ENCODE data around the gene NKAIN2.

Gene NKAIN2

DNA sequence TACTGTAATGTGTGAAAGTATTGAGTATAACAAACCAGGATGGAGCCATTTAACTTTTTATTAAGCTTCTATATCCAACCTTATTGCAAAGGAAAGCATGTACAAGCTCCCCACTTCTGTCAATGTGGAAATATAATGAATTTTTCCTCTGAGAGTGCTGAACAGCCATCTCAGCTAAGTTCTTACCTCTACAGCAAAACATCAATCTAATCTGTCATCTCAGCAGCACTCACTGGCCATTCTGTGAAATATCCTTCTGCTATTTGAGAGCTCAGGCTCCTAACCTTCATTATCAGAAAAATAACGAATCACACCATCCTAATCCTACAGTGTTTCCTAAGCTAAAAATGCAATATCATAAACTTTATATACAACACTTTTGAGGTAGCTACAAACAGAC, 964.6 kb downstream of the NKAIN2 start:
- no peak for DNase-seq (ENCODE audit: low read depth in 2 of 2)

DNA sequence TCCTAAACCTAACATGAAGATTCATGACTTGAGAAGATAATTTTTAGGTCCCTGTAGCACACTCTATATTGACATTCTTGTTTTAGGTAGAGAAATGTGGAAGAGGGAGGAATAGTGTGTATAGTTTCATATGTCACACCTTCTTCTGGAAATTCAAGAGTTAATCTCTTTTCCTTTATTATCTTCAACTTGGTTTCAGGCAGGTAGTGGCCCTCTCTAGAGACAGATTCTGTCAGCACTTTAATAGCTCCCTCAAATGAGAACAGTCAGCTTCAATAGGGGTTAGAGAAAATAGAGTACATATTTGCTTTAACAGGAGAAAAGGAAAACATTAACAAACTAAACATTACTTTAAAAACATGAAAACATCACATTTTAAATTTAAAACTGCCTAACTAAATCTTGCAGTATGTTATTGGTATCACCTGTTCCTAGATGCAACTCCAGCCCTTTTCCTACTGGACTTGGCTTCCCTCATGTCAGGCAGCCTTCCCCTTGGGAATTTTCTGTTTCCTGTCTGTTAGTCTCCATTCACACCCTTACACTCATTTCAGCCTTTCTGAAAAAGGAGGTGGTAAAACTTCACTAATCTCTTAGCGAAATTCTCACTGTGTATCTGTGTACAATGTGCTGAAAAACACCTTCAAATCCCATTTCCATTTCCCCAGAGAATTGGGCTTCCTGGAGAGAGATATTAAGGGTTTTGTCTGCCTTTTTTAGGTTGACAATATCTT, 966.3 kb downstream of the NKAIN2 start:
- no peak for DNase-seq (ENCODE audit: low read depth in 2 of 2)

DNA sequence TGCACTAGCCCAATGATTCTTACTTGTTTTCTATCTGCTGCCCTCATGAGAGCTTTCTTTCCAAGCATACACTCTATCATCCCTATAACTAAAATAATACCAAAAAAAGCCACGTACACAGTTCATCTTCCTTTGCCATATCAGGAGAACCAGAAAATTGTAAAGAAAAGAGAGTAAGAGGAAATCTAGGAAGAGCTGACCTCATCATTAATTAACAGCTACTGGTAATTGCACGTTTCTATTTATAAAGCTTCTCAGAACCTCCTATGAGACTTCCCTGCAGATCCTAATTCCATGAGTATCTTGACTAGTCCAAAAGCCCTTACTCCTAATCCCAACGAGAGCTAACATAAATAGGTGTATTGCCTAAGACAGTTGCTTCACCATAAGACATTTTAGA, 967.1 kb downstream of the NKAIN2 start:
- DNase-seq (ENCODE audit: low read depth in 2 of 2), result no peak

DNA sequence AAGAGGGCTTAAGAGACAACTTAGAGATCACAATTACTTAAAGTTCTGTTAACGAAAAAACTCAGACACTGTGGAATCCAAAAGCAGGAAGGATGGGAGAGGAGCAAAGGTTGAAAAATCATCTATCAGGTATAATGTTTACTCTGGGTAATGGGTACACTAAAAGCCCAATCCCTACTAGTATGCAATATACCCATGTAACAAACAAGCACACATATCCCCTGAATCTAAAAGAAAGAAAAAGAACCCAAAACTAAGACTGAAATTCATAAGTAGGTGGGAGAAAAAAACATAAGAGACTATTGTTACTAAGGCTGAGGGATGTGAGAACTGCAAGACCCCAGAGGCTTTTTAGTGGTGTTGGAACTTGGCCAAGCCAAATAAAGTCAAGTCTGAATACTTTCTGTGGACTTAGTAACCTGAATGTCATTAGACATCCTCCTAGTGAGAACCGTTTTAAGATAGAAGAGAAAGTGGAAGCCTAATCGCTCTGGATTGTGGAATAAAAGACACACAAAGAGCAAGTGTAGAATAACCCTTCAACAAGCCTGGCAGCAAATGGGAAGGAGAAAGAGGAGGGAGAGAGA, 969.2 kb downstream of the NKAIN2 start:
- no peak for DNase-seq (ENCODE audit: low read depth in 2 of 2)

DNA sequence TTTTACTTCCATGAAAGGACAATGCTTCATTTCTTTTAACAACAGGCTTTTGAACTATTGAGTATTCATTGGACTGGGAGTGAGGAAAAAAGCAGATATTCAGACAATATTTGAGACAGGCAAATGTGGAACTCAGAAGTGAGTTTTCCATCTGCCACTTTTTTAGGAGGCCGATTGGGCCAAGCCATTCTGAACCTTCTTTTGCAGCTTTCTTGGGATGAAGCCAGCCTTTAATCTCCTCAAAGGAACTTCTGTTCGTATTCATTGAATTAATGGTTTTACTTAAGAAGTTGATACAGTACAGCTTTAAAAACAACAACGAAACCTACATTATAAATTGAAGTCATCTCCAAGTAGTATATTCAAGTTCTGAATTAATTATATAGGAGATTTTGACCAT, 971.5 kb downstream of the NKAIN2 start:
- no peak for DNase-seq (ENCODE audit: low read depth in 2 of 2)

DNA sequence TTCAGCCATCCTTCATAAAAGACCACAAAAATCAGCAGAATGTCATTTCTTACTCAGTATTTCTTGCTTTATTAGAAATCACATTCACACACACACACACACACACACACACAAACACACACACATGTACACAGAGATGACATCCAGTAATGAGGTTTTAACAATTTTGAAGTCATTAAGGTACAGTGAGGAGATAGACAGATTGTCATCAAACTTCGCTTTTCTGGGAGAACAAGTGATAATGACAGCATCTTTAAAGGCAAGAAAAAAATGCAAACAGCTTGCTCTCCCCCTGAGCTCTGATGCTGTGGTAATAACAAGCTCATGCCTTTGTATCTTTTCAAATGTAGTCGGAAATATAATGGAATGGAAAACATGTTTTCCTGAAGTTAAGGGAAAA, 974.2 kb downstream of the NKAIN2 start:
- DNase-seq (ENCODE audit: low read depth in 2 of 2), result no peak

DNA sequence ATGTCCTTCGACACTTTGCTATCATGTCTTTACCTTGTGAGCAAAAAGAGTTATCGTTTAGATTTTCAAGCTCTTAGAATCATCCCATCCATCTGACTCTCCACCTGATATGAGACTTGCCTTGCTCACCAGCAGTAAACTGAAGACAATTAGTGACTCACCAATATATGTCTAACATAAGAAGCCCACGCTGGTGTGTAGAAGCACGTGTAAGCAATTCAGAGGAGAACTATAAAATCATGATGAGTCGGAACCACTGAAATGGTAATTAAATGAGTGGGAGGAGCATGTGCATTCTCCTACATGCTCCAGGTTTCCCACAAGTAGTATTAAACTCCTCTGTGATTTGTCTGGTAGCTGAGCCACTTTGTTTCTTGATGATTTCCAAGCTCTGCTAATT, 977.0 kb downstream of the NKAIN2 start:
- DNase-seq (ENCODE audit: low read depth in 2 of 2), result no peak

DNA sequence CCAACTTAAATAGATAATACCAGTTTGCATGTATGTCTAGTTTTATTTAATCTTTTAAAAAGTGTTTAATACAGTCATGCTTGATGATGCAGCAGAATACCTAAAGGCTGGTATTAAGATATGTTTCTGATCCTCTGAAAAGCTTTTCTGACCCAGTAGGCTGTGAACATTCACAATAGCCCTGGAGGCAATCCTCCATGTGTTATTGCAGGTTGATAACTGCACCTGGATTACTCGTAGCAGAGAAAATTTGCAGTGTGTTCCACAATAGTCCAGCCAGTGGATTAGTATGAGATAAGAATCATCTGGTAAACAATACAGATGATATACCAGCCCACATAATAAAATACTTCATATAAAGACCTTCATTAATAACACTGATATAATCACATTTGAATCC, 979.7 kb downstream of the NKAIN2 start:
- DNase-seq (ENCODE audit: low read depth in 2 of 2), result no peak

DNA sequence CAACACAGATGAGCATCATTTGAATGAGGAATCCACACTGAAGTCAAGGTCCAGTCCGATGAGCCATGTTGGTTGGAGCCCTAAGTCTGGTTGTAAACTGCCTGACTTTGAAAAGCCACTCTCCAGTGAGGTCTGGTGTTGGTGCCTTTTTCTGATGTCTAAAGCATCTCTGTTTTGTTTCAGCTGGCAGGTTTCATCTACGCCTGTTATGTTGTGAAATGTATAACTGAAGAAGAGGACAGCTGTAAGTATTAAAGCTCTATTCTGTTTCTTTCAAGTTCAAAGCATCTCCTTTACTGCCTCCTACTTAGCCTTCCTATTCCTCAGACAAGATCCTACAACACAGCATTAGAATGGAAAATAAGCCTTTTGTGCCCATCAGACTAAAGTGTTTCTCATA, 987.5 kb downstream of the NKAIN2 start:
- DNase-seq (ENCODE audit: low read depth in 2 of 2), result no peak

DNA sequence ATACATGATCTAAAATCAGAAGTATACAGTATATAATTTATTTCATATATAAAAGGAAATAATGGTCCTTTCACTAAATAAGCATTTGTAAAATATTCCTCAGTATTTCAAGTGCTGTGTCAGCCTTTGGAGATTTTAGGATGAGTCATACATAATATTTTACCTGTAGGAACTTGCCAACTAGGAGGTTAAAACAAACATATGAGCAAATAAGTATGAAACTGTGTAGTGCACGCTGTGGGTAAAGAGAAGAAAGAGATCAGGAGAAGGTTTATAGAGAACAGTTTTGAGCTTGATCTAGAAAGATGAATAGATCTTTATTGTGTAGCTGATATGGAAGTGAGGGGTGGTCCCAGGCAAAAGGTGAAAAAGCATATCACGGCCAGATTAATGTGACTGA, 988.7 kb downstream of the NKAIN2 start:
- DNase-seq (ENCODE audit: low read depth in 2 of 2), result no peak

DNA sequence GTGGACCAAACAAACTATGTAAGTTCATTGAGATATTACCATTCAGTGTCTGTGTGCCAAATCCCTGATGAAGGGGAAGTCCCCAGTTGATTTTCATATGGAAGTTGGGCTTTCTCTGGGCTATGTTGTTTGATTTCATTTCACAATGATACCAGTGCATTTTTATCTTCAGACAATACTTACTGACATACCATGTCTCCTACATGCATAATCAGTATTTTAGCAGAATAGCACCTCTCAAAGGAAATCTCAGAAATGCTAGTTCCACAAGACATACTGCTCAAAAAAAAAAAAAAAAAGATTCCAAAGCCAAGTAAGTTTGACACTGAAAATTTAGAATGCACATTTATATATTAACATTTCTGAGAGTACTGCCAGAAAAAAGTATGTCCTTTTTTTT, 989.7 kb downstream of the NKAIN2 start:
- DNase-seq (ENCODE audit: low read depth in 2 of 2), result no peak

DNA sequence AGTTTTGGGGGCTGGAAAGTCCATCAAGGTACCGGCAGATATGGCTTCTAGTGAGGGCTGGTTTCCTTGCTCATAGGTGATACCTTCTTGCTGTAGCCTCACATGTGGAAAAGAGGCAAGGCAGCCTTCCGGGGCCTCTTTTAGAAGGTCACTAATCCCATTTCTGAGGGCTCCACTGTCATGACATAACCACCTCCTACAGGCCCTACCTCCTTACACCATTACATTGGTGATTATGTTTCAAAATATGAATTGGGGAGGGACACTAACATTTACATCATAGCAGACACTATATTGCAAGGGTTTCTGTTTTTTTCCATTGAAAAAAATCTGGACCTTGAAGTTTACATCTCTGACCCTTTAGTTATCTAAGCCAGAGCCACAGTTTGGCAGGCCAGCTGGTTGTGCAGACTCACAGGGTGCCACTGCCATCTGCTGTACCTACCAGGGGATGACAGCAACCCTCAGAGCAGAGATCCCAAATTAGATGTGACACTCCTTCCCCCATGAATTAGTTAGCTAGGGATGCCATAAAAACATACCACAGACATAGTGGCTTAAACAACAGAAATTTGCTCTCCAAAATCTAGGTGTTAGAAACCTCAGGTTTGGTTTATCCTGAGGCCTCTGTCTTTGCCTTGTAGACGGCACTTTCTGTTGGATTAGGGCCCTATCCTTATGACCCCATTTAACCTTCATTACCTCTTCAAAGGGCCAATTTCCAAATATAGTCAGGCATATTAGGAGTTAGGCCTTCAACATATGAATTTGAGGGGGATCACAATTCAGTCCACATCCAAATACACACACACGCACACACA, 992.2 kb downstream of the NKAIN2 start:
- DNase-seq (ENCODE audit: low read depth in 2 of 2), result no peak

DNA sequence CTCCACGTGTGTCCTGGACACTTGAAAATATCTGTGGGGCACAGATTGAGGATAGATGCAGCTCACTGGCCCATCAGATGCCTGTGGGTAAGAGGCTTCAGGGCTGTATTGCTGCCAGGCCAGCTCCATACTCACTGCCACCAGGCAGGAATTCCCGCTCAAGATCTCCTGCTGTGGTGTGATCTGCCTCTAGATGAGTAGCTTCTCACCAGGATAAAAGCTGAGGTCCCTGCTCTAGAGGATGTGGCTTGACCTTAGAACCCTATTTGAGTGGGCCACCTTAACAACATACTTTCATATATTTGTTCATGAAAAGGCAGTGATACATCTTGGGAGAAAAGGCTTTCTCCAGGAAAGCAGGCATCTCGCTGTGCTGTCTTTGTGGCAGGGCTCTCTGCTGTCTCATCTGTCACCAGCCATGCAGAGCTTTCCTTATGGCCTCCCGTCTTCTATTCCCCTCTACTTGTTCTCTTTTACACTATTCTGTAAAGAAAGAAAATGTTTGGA, 992.9 kb downstream of the NKAIN2 start:
- DNase-seq (ENCODE audit: low read depth in 2 of 2), result no peak

DNA sequence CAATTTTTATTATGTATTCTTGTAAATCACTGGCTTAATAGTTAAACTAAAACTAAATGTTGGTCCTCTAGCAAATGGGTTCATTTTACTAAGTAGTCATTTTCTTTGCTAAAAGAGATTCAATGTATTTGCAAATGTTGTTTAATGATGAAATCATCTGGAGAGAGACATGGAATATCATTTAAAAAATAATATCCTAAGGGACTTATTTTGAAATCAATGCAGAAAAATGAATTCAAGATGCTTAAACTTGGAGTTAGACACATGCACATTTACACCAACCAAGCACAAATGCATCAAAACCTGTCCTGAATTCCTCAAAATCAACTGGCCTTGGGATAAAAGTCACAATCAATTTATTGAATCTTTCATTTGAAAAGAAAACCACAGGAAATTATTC, 993.6 kb downstream of the NKAIN2 start:
- no peak for DNase-seq (ENCODE audit: low read depth in 2 of 2)

DNA sequence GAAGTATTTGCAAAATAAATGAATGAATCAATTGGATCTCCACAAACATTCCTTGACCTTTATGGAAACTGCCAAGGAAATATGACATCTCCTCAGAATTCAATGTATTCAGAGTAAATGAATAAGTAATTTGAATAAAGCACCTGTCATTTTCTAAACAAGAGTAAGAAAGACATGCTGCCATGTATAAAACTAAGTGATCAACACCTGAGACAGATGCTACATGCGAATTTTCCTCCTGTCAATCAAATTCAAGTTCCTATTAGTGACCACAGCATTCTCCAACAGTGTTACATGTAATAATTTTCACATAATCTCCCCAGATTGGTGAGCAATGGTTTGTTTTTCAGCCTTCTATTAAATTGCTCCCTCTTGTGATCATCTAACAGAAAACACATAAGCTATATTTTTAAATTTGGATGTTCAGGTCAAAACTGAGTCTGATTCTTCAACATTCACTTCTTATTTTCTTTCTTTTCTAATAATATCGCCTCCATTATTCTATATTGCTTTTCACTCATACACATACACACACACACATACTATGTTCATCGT, 995.4 kb downstream of the NKAIN2 start:
- no peak for DNase-seq (ENCODE audit: low read depth in 2 of 2)

DNA sequence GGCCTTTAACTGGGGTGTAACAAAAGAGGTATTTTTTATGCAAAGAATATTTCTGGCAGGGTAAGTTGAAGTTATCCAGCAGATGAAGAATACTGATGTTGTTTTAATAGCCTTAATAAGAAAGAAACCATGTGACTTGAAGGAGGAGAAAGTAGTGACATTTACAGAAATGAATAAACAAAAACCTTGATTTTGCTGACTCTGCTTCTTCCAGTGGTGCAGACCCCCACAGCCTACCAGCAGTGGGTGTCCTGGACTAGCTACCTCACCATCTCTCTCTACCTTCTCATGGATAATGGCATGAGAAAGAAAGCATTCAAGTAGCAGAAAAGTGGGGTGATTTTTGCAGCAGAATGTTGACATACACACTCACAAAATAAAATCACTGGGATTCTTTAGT, 996.0 kb downstream of the NKAIN2 start:
- no peak for DNase-seq (ENCODE audit: low read depth in 2 of 2)

DNA sequence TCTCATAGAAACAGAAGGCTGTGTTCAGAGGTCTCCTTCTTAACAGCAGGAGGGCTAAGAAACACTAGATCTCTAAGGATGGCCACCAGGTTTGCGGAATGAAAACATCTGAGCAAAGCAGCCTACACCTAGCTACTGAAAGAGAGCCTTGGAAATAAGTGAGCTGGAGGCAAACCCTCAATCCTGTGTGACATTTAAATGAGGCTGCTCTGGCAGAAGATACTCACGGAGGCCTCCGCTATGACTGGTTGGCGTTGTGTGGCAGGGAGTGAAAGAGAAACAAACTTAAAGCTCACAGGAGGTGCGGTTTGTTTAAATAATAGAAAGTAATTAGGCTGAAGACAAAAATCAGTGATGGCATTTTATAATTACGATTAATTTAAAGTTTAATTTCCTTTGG, 996.6 kb downstream of the NKAIN2 start:
- DNase-seq (ENCODE audit: low read depth in 2 of 2), result no peak

DNA sequence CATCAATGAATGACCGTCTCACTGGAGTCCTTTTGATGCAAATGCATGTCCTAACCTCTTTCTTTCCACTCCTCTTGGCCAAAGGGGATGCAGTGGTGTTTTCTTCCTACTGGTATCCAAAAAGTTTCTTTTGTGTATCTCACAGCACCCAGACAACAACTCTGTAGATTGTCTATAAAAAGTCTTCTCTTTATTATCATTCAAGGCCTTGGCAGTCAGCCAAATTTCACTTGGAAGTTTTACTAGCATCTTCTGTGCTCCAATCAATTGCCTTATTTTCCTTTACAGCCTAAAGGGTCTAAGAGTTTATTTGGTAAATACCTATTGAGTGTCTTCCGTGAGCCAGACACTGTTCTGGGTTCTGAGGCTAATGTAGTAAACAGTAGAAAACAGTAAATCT, 1008.4 kb downstream of the NKAIN2 start:
- no peak for DNase-seq (ENCODE audit: low read depth in 2 of 2)

DNA sequence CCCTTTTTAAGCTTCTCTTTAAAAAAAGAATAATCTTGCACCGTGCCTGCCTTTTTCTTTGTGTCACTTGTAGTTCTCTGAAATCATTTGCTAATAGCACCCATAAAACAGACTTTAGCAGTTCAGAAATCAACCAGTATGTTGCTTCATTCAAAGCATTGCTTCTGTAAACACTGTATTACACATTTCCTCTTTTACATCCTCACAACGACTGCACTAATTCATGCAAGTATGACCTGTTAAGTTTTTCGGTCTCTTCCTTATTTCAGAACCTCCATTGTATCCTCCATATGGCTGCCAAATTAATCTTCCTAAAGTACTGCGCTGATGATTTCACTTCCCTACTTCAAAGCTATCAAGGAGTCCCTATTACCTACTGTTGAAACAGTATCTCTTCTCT, 1015.7 kb downstream of the NKAIN2 start:
- no peak for DNase-seq (ENCODE audit: low read depth in 2 of 2)

DNA sequence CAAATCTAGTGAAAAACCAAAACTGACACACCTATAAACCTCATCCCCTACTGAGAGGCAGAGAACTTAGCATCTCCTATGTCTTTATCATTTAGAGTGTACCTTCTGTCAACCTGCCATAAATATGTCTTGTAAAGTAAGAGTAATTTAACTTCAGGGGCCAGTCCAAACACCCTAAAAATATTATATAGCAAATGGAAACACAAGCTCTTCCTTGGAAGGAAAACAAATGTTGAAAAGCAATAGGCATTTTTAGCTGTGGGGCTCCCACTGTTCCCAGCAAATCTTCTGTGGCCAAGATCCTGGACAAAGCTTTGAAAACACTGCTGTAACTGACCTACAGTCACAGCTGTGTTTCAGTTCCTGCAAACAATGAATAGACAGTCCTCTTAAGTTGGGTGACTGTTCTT, 1018.5 kb downstream of the NKAIN2 start:
- DNase-seq (ENCODE audit: low read depth in 2 of 2), result no peak

DNA sequence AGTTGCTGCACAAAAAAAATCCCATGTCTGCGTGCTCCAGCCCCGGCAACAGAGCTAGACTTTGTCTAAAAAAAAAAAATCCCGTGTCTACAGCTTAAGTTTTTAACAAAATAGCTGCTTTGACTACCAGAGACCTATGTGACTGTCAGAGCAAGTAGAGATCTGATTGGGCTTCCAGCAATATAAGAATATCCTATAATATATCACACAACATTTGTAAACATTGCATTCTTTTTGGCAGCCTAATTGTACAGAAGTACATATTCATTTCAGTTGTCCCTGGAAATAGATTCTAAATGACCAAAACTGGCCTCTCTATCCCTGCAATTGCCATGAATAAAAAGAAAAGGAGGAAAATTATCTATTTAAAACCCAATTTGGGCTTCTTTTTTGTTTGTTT, 1019.1 kb downstream of the NKAIN2 start:
- no peak for DNase-seq (ENCODE audit: low read depth in 2 of 2)

DNA sequence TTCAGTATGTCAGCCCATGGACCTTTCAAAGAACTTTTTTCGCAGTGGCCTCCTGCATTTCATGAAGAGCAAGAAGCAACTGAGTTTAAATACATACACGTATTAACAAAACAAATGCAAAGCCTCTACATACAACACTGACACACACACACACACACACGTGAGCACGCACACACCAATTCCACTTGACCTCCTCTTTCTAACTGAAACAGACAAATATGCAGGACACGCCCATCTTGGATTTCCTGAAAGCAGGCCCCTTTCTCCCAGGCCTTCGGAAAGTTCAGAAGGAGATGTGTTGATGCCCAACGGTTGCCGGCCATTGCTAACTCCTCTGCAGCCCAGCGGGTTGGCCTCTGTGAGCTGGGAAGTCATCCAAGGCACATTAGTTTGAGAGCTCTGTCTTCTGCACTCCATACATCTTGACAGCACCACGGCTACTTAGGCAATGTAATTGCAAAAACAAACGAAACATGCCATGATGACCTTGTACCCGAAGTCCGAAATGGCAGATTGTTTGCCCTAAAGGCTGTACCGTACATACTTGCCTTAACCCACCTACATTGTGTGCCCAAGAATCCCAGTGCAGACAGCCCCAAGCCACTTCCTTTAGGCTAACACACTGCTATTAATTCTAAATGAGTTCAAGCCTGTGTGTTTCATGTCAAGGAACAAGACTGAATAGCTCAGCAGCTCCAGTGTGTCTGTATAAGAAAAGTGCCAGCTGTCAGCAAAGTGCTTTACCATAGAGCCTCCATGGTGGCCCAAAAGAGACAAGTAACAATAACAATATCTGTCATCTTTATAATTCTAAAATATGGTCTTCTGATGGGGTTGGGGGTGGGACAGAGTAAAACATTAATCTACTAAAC, 1019.8 kb downstream of the NKAIN2 start:
- DNase-seq (ENCODE audit: low read depth in 2 of 2), result no peak

Data from stimulated activated CD8-positive, alpha-beta memory T cell treated with anti-CD3 and anti-CD28 coated beads, Interleukin-15, amount 100 ng/mL, for 4 hours (primary cell).